Ishikawa (cell line): Measurements from ENCODE around the gene OR51B4.

Experiments used
- CEBPB ChIP-seq: IDR thresholded peaks from 2 replicates; pipeline ENCODE4 v1.6.1; 2012
- CREB1 ChIP-seq: IDR thresholded peaks from 2 replicates; pipeline ENCODE4 v1.6.1; 2012; ENCODE audit warnings: low read depth
- EGR1 ChIP-seq: IDR thresholded peaks from 2 replicates; pipeline ENCODE4 v1.6.1; 2012
- EP300 ChIP-seq: IDR thresholded peaks from 2 replicates; pipeline ENCODE4 v1.6.1; 2012; ENCODE audit warnings: borderline replicate concordance
- FOXM1 ChIP-seq: IDR thresholded peaks from 2 replicates; pipeline ENCODE4 v1.6.1; 2012; ENCODE audit warnings: low read depth, borderline replicate concordance
- NFIC ChIP-seq: IDR thresholded peaks from 2 replicates; pipeline ENCODE4 v1.6.1; 2012
- RAD21 ChIP-seq: IDR thresholded peaks from 2 replicates; pipeline ENCODE4 v1.6.1; 2012; ENCODE audit warnings: low read depth
- TAF1 ChIP-seq: IDR thresholded peaks from 2 replicates; pipeline ENCODE4 v1.6.1; 2012; ENCODE audit warnings: low read depth, mild to moderate bottlenecking
- TCF12 ChIP-seq: IDR thresholded peaks from 2 replicates; pipeline ENCODE4 v1.6.1; 2012; ENCODE audit warnings: low read depth
- TEAD4 ChIP-seq: IDR thresholded peaks from 2 replicates; pipeline ENCODE4 v1.6.1; 2012
- YY1 ChIP-seq: IDR thresholded peaks from 2 replicates; pipeline ENCODE4 v1.6.1; 2012; ENCODE audit warnings: low read depth
- ZBTB7A ChIP-seq: IDR thresholded peaks from 2 replicates; pipeline ENCODE4 v1.6.1; 2012; ENCODE audit warnings: low read depth
- TF ChIP-seq, protein P1 (sequence below): IDR thresholded peaks from 2 replicates; pipeline ENCODE4 v1.6.1; 2012
- TF ChIP-seq, protein P2 (sequence below): IDR thresholded peaks from 2 replicates; pipeline ENCODE4 v1.6.1; 2012; ENCODE audit warnings: low read depth, mild to moderate bottlenecking
- TF ChIP-seq, protein P3 (sequence below): IDR thresholded peaks from 2 replicates; pipeline ENCODE4 v1.6.1; 2012

The OR51B4 gene

DNA sequence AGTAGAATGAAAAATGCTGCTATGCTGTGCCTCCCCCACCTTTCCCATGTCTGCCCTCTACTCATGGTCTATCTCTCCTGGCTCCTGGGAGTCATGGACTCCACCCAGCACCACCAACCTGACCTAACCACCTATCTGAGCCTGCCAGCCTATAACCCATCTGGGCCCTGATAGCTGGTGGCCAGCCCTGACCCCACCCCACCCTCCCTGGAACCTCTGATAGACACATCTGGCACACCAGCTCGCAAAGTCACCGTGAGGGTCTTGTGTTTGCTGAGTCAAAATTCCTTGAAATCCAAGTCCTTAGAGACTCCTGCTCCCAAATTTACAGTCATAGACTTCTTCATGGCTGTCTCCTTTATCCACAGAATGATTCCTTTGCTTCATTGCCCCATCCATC is 17.1 kb downstream of the OR51B4 start:
- TF ChIP-seq RAD21 = no peak
- TF ChIP-seq TCF12 = no peak
- TF ChIP-seq CREB1 = no peak
- no peak for TF ChIP-seq EP300
- no peak for TF ChIP-seq TAF1
- TF ChIP-seq YY1 = no peak
- no peak for TF ChIP-seq FOXM1
- TF ChIP-seq NFIC = no peak
- TF ChIP-seq, protein P1, sequence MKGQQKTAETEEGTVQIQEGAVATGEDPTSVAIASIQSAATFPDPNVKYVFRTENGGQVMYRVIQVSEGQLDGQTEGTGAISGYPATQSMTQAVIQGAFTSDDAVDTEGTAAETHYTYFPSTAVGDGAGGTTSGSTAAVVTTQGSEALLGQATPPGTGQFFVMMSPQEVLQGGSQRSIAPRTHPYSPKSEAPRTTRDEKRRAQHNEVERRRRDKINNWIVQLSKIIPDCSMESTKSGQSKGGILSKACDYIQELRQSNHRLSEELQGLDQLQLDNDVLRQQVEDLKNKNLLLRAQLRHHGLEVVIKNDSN = no peak
- TF ChIP-seq, protein P2, sequence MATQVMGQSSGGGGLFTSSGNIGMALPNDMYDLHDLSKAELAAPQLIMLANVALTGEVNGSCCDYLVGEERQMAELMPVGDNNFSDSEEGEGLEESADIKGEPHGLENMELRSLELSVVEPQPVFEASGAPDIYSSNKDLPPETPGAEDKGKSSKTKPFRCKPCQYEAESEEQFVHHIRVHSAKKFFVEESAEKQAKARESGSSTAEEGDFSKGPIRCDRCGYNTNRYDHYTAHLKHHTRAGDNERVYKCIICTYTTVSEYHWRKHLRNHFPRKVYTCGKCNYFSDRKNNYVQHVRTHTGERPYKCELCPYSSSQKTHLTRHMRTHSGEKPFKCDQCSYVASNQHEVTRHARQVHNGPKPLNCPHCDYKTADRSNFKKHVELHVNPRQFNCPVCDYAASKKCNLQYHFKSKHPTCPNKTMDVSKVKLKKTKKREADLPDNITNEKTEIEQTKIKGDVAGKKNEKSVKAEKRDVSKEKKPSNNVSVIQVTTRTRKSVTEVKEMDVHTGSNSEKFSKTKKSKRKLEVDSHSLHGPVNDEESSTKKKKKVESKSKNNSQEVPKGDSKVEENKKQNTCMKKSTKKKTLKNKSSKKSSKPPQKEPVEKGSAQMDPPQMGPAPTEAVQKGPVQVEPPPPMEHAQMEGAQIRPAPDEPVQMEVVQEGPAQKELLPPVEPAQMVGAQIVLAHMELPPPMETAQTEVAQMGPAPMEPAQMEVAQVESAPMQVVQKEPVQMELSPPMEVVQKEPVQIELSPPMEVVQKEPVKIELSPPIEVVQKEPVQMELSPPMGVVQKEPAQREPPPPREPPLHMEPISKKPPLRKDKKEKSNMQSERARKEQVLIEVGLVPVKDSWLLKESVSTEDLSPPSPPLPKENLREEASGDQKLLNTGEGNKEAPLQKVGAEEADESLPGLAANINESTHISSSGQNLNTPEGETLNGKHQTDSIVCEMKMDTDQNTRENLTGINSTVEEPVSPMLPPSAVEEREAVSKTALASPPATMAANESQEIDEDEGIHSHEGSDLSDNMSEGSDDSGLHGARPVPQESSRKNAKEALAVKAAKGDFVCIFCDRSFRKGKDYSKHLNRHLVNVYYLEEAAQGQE = no peak
- no peak for TF ChIP-seq CEBPB
- TF ChIP-seq ZBTB7A = no peak
- no peak for TF ChIP-seq EGR1
- TF ChIP-seq, protein P3, sequence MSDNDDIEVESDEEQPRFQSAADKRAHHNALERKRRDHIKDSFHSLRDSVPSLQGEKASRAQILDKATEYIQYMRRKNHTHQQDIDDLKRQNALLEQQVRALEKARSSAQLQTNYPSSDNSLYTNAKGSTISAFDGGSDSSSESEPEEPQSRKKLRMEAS = no peak
- no peak for TF ChIP-seq TEAD4

DNA sequence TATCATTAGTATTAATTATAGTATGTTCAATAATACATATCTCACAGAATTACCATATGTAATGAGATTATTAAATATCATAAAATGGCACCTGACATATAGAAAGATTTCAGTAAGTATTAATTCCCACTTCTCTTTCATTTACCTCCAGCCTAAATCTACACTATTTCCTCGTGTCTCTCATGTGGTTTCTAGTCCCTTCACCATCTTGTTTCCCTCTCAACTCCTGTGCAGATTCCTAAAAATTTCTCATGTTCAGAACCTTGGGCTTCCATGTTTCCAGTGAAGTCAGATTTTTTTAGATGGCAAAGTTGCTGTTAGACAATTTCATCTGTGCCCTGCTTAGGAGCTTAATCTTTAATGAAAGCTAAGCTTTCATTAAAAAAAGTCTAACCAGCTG is 17.9 kb downstream of the OR51B4 start:
- TF ChIP-seq YY1 (no peak), RAD21 (no peak), CEBPB (no peak), EGR1 (no peak), ZBTB7A (no peak), NFIC (no peak), EP300 (no peak), TEAD4 (no peak), FOXM1 (no peak)
- TF ChIP-seq, protein P1 = no peak
- TF ChIP-seq, protein P3 = no peak
- TF ChIP-seq, protein P2 = no peak

DNA sequence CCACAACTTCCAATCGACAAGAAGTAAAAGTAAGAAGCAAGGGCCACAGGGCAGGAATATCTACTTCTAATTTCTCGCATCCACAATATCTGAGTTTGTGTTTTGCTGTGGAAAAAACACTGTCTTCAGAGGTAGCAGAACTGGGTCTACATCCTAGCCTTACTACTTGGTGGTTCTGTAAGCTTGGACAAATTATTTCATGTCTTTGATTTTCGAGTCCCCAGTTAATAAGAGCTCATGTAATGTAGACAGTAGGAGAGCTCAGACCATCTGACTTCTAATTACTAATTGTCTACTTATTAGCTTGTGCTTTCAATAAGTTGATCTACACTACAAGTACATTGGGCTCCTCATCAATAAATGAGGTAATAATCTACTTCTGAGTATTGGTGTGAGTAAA is 18.7 kb downstream of the OR51B4 start:
- TF ChIP-seq, protein P2 = no peak
- TF ChIP-seq EGR1 (no peak), TAF1 (no peak), FOXM1 (no peak), TCF12 (no peak), ZBTB7A (no peak), YY1 (no peak), NFIC (no peak), RAD21 (no peak), TEAD4 (no peak), CEBPB (no peak)
- TF ChIP-seq, protein P3 = no peak
- TF ChIP-seq, protein P1 = no peak

DNA sequence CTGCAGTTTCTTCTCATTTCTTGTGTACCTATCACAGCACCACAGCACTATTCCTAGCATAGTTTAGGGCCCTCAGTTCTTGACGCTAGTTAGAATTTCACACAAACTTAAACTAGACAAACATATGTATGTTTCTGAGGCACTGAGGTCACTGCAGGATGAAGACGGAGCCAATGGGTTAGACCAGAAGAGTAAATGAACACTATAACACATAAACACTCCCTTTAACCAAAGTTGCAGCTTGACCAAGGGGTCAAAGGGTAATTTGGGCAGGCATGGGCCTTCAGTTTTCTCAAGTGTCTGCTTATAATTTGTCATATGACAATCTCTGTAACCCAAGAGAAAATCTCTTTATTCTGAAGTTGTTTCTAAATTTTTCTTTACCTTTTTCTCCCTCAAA is 19.1 kb downstream of the OR51B4 start:
- TF ChIP-seq CEBPB (no peak), FOXM1 (no peak), EP300 (no peak), TAF1 (no peak), EGR1 (no peak), NFIC (no peak), TCF12 (no peak), ZBTB7A (no peak), CREB1 (no peak)
- TF ChIP-seq, protein P1 = no peak
- TF ChIP-seq, protein P3 = no peak
- TF ChIP-seq, protein P2 = no peak
